Heart left ventricle (tissue), 13 donors: ENCODE data around the gene EHD4.

ENCODE experiments used
- POLR2A ChIP-seq, 2 donors: fragments of 450-650 bp; IDR thresholded peaks; one replicate each; pipeline ENCODE4 v1.6.1; 2017; ENCODE audit warnings: antibody characterized with exemption in 2 of 2, mild to moderate bottlenecking in 2 of 2, moderate library complexity in 2 of 2
- TF ChIP-seq, protein P1 (sequence below), 12 donors: fragments of 200-600 bp; sonication (generic) in 4 of 12; IDR thresholded peaks; one replicate each; pipeline versions ENCODE4 v1.5.0 to v1.8.0; 2018 to 2022; ENCODE audit warnings: antibody characterized with exemption in 12 of 12, mild to moderate bottlenecking in 5 of 12
- donor health status: ischemic (EF 13 %, LVEDD 7.1; RV severe dilation, severe dysfunction).
- donor health status: DM: no; HTN: yes; CAD: no.
- donor health status: DM: no; HTN: no; CAD: no.
- donor health status: ischemic (EF 25% LVEDD 6.9; RV normal size, moderate dysfunction).
- donor health status: ischemic (EF 25% LVEDD 5.7; RV mildly dilated, moderate dysfunction).
- donor health status: ischemic (EF 35%, LVEDD 5.7; RV mildly dilated, moderate dysfunction).
- donor health status: nonischemic (EF 11% LVEDD 7.7; RV severe dilation, severe dysfunction).
- donor health status: DM: yes; HTN: yes; CAD: no.
- donor health status: PGD.
- donor health status: ischemic (EF 29% LVEDD 5.4; RV normal size, mild dysfunction).
- donor health status: nonischemic (EF 23%, LVEDD 6.1; RV moderate dilation, normal function).

DNA sequence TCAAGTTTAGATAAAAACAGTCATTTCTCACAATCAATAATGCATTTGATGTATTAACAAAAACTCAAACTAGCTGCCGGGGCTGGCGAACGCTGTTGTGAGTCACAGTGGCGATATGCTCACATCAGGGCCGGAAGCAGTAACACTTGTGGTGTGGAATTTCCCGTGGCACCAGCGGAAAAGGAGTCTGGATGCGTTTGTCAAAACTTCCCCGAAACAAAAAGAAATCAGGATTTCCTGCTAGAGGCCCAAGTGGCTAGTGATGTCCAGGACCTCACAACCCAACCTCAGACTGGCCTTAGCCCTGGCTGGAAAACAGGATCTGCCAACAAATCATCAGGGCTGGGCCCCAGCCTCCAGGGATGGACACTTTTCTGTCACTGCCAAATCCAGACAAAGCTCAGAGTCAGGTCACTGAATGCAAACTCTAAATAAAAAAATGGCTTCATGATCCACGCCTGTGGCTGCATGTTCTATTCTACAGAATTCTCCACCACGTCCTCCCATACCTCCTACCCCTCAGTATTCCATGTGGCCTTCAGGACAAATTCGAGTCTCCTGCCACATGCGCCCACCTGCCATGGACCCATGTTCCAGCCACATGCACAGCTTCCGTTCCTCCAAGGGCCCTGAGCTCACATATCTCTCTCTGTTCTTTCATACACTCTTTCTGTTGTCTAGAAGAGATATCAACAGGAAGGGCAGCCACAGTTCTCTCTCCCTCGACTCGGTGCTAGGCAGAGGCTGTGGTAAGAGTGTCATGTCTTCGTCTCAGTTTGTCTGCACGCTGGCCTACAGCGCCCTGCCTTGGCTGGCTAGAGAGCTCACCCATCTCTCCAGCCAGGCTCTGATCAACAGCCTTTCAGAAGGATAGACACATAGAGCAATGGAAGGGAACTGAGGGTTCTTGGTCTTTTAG, 35.4 kb downstream of the EHD4 start:
- TF ChIP-seq, protein P1, sequence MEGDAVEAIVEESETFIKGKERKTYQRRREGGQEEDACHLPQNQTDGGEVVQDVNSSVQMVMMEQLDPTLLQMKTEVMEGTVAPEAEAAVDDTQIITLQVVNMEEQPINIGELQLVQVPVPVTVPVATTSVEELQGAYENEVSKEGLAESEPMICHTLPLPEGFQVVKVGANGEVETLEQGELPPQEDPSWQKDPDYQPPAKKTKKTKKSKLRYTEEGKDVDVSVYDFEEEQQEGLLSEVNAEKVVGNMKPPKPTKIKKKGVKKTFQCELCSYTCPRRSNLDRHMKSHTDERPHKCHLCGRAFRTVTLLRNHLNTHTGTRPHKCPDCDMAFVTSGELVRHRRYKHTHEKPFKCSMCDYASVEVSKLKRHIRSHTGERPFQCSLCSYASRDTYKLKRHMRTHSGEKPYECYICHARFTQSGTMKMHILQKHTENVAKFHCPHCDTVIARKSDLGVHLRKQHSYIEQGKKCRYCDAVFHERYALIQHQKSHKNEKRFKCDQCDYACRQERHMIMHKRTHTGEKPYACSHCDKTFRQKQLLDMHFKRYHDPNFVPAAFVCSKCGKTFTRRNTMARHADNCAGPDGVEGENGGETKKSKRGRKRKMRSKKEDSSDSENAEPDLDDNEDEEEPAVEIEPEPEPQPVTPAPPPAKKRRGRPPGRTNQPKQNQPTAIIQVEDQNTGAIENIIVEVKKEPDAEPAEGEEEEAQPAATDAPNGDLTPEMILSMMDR (IDR thresholded peaks at IDR 0.05): peak in 1 of 12 donors; percentile 23
- no peak for TF ChIP-seq POLR2A (IDR thresholded peaks at IDR 0.05)
